Stimulated activated CD4-positive, alpha-beta T cell treated with anti-CD3 and anti-CD28 coated beads, Interleukin-15, amount 100 ng/mL, for 24 hours (primary cell): ENCODE measurements around the gene AZU1.

ENCODE experiments used
- DNase-seq: peaks from one replicate; pipeline ENCODE4 v3.0.0-alpha.2; 2020

Gene AZU1

GRCh38 chr19:855566-856120 is 28.0 kb downstream of the AZU1 start:
- no peak for DNase-seq

DNA sequence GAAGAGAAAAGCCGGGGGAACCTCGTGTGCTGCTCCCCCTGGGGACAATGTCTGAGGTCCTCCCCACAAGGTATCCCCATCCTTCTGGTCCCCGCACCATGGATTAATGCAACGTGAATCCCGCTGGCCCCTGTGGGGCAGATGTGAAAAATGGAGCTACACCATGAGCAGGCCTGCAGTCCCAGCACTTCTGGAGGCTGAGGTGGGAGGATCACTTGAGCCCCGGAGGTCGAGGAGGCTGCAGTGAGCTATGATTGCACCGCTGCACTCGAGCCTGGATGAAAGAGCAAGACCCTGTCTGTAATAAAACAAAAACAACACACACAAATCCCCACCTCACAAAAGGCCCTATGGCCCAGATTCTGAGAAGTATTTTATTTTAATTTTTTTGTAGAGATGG is 30.6 kb downstream of the AZU1 start:
- DNase-seq: no peak

- DNase-seq: no peak
Observed at GRCh38 chr19:858868-859843, 31.5 kb downstream of the AZU1 start, which contains the start of gene CFD. TSS of gene CFD (plus strand) at chr19:859664. CDS start at chr19:859690, 26 bp downstream.

GRCh38 chr19:861141-861755 is 33.6 kb downstream of the AZU1 start:
- DNase-seq: no peak

GRCh38 chr19:861756-862580 is 34.3 kb downstream of the AZU1 start:
- DNase-seq: peak; percentile 70

GRCh38 chr19:862581-863314 is 35.1 kb downstream of the AZU1 start:
- DNase-seq: peak; percentile 84

GRCh38 chr19:863315-863620 is 35.6 kb downstream of the AZU1 start:
- DNase-seq: no peak

GRCh38 chr19:866769-867300 is 39.2 kb downstream of the AZU1 start:
- DNase-seq: no peak

DNA sequence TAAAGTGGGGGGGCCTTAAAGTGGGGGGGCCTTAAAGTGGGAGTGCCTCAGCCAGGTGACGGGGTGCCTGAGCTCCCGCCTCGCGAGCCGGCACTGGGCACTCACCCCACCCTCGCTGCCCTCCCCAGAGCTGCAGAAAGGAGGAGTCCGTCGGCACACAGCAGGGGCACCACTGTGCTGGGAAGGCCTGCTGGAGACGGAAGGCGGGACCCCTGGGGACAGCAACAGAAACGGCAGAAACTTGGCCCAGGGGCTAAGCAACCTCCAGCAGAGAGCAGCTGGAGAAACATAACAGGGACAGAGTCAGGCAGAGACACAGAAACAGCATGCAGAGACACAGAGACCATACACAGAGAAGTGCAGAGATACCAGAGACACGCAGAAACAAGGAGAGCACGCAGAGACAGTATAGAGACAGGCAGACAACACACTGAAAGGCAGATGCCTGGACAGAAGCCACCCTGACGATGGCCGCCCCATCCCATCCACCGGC is 39.7 kb downstream of the AZU1 start:
- DNase-seq: no peak

DNA sequence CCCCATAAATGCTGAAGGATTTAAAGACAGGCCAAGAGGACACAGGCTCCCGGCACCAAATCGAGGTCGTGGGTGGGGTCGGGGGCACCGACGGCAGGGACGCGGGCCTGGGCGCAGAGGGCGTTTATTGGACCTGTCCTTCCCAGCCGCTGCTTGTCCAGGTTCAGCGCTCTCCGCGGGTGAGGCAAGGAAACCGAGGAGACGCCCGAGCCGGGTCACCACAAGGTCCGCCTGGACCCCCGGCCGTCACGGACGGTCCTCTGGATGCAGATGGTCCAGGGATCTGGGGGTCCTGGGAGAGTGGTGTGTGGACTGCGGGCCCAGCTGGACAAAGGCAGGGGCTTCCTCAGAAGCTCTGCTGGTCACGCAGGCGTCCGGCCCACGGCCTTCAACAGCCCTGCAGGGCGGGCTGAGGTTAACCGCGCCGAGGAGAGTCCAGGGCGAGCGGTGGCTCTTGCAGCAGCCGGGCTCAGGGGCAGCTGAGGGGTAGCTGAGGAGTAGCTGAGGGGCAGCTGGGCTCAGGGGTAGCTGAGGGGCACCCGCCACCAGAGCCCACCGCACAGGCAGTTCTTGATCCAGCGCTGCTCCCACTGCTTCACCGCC is 40.3 kb downstream of the AZU1 start:
- no peak for DNase-seq

DNA sequence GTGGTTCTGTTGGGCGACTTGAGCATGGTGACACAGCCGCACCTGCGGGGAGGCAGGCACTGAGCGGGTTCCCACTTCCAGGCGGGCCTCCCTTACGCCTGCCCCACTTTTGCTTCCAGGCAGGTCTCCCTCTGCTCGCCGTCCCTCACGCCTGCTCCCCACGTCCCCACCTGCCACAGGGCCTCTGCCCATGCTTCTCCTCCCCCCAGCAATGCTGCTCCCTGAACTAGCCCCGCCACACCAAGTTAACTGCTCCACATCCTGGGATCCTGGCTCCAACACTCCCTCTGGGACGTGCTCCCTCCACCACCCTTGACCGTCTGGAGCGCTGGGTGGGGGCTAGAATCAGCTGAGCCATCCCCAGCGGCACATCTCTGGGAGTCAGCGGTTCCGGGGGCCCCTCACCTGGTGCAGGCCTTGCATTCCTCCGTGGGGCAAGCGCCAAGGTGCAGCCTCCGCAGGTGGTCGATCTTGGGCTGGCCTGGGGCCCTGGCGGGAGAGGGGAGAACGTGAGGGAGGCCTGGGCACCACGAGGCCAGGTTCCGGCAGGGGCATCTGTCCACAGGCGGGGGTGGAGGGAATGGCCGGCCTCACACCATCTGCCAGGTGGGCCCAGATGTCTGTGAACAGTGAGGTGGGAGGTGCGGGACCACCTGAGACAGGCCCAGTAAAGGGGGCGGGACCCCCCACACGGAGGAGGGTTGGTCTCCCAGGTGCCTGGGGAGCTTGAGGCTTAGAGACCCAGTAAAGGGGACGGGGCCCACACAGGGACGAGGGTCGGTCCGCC is 41.0 kb downstream of the AZU1 start:
- no peak for DNase-seq

DNA sequence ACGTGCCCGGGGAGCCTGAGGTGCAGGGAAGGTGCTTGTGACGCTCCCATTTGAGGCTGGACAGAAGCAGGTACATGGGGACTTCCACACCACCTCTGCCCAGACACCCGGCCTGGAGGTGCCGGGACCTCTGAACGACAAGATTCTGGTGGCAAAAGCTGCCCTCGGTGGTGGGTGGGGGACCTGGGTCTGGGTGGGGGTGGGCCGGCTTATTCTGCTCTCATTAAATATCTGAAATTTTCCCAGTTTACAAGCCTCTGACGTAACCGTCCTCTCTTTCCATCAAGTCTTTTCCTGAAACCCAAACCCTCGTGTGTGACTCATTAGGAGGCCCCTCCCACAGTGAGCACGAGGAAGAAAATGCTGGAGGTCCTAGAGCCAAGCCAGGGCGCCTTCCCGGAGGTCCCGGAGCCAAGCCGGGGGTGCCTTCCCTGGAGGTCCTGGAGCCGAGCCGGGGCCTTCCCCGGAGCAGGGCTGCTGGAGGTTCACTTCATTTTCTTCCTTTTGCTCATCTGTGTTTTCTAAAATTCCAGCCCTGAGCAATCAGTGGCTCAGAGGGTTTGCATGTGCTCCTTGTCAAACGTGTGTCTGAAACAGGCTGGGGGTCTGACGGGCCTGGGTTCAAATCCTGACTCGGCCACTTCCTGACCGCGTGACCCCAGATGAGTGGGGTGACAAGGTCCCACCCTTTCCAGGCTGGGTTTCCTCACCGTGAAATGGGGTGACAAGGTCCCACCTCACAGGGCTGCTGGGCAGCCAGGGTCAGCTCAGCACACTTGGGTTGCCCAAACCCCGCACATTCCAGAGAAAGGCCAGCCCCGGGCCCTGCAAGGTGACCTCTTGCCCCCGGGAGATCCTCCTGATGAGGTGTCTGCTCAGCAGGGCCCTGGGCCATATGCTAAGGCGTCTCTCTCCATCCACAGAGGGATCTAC is 41.9 kb downstream of the AZU1 start:
- DNase-seq: no peak

DNA sequence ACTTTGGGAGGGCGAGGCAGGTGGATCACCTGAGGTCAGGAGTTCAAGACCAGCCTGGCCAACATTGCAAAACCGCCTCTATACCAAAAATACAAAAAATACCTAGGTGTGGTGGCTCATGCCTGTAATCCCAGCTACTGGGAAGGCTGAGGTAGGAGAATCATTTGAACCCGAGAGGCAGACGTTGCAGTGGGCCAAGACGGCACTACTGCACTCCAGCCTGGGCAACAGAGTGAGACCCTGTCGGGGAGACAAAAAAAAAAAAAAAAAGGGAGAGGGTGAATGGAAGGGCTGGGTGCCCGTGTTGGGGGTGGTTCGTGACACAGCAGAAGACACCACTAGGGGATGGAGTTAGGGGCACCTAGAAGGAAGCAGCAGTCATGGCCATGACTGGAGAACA is 42.7 kb downstream of the AZU1 start:
- no peak for DNase-seq

DNA sequence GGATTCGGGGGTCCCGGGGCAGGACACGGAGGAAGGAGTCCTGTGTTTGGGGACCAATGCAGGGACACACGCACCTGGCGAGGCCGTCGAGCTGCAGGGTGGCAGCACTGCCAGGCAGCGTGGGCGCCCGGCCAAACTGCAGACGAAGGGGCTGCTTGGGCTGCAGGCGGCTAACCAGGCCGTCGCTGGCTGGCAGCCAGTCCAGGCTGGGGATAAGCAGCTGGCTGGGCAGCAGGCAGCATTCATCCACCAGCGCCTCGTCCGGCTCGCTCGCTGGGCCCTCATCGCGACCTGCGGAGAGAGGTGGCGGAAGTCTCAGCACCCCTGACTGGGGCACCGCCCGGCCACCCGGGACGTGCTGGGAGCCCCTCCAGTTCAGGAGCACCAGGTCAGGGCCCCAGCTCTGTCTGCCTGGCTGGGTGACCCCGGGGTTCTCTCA is 43.3 kb downstream of the AZU1 start:
- no peak for DNase-seq

DNA sequence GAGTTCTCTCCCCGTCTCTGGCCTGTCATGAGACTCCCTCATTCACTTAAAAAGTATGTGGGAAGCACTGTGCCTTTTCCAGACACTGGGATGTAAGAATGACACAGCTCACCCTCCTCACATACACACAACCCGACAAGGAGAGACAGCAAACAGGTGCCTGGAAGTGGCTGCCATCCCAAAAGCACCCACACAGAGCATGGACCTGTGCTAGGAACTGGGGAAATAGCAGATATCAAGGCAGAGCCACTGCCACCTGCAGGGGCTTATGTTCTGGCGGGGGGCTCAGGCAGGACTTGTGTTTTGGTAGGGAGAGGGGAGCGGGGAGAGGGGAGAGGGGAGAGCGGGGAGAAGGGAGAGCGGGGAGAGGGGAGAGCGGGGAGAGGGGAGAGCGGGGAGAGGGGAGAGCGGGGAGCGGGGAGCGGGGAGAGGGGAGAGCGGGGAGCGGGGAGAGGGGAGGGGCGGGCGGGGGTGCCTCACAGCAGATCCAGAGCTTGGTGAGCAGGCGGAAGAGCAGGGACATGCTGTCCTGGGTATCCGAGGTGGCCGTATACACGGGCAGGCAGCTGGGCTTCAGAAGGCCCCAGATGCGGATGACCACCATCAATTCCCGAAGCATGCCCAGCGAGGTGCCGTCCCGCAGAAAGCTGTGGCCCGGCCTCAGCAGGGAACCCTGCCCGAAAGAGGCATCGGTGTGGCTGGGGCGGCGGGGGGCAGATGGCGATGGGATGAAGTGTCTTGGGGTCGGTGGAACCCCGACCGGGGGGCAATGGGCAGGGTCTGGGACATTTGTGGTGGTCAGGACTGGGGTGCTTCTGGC is 44.0 kb downstream of the AZU1 start:
- peak; percentile 27 for DNase-seq

DNA sequence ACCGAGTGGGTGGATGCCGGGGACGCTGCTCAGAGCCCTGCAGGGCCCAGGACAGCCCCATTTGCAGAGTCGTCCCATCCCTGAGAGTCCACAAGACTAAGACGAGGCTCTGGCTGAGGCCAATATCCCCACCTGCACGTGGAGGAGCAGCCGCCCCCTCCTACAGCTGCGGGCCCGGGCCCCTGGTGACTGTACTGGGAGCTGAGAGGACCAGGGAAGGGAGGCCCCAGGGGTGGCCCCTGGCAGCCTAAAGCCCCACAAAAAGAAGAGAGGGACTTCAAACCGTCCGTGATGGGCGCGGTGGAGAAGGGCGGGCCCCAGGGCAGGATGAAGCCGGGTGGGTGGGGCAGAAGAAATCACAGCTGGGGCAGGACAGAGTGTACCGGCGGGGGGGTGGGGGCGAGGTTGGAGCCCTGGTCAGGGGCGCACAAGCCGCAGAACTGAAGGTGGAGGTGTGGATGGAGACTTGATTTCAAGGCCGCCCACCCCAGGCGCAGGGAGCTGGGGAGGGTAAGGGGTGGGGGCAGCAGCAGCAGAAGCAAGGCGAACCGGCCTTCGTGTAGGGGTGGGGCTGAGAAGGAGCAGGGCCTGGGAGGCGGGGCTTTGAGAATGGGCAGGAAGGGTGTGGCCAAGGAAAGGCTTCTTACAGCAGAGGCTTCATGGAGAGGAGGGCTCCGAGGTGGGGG is 44.8 kb downstream of the AZU1 start:
- DNase-seq: peak; percentile 88

- peak; percentile 70 for DNase-seq
Observed at GRCh38 chr19:873084-873483, 45.4 kb downstream of the AZU1 start.

DNA sequence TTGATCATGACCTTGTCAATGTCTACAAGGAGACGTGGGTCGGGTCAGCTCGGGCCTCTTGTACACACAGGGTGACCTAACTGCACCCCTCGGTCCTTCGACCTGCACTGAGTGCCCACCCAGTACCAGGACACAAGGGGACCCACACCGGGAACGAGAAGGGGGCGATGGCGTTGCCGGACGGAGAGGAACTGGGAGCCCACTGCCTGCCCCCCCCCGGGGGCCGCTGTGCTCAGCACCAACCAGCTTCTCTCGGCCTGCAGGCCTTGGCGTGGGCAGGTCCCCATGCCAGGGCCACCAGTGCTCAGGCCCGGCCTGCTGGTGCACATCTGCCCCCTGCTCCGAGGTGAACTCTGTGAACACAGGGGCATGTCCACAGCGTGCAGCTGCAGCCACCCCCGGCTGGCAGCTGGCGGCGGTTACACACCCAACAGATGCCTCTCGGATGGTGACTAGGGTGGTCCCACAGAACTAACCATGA is 46.0 kb downstream of the AZU1 start:
- no peak for DNase-seq
